HG02852 (cell line): ENCODE results near the gene NELFCD.

Experiments
- ATAC-seq: cut with Tn5 transposase; IDR thresholded peaks from one replicate; pipeline ENCODE4 v1.9.1; 2021; ENCODE audit warnings: mild to moderate bottlenecking, moderate library complexity; ENCODE audit not compliant: unreplicated experiment

The NELFCD gene

DNA sequence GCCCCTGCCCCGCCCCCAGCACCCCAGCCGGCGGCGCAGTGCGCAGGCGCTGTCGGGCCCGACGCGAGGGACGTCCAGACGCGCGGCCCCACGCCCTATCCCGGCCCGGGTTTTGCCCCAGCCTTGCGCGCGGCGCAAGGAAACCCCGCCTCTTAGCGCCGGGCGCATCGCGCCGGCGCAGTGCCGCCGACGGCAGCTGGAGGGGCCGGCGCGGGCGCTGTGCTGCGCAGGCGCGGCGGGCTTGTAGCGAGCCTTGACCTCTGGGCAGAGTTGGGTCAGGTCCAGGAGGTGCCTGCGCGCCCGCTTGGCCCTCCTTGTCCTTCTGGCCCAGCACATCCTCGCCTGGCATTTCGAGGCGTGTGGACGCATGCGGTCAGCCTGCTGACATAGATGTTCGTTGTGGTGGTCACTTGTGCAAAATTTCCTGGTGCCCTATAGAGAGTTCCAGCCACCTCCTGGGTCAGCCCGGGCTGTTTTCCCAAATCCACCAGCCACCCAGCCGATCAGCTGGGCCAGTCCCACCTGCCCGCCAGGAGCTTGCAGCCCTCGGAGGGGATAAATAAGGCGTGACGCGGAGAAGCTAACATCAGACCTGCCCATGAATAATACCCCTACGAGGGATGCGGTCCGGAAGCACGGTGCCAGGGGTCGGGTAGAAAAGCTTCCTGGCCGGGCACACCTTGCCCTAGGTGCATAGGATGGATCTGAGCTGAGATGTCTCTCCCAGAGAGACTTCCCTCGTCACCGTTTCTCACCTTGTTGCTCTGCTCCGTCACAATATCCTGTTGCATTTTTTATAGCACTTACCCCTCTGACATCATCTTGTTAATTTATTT is 62.0 kb downstream of the NELFCD start:
- ATAC-seq: peak; percentile 89

DNA sequence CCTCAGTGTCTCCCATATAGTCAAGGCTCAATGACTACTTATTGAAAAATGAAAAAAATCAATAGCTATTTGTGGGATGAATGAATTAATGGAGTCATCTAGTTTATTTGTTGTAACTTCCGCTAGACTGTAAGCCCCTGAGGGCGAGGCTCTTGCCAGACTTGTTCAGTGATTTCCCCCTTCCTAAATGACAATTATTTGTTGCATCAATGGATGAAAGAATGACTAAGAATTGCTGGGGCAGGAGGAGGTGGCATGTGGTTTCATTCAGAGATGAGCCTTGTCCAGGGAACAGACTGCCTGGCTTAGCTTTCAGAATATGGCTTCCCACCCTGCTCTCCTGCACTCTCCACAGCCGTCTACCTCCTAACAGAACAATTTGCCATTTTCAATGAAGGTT is 62.6 kb downstream of the NELFCD start:
- ATAC-seq: no peak

DNA sequence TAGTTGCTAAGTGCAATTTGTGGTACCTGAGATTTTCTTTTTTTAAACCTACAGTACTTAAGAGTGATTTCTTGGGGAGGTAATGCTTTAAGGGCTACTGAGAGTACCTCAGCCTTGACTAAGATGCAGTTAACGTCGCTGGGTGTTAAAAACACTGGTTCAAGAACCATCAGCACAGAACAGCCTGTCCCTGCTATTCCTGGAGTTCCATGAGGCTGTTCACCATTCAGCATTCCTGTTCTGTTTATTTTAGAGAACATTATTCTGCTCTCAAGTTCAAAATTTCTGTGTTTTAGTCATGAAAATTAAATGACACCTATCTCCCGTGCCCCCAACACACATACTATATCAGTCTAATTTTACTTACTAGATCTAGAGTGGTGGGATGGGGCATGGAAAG is 63.2 kb downstream of the NELFCD start:
- no peak for ATAC-seq
